ENCODE measurements around the gene TOR1A.

Gene TOR1A

DNA sequence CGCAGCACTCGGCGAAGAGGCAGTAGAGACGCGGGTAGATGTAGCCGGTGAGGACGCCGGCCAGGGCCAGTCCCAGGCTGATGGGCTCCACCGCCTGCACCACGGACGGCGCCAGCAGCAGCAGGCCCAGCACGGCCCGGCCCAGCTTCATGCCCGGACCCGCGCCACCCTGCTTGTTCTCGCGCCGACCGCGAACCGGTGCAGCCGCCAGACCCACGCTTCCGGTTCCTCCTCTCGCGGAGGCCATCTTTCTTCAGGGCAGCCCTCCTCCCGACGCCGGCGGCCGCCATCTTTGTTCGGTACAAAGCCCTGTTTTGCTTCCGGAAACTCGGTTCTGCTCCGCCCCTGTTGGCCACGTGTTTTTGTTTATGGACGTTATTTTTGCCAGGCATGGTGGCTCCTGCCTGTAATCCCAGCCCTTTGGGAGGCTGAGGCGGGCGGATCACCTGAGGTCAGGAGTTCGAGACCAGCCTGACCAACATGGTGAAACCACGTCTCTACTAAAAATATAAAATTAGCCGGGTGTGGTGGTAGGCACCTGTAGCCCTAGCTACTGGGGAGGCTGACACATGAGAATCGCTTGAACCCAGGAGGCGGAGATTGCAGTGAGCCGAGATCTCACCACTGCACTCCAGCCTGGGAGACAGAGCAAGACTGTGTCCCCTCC, at the start of gene TOR1A:
Gene TOR1A, minus strand, starts transcription at position 202 of the 667 bp plus-strand sequence. Its CDS starts 51 bp downstream, at position 151.
- DNase-seq (ENCODE audit: low read depth), result peak; percentile 75

- no peak for DNase-seq (ENCODE audit: low read depth)
These were observed 47.1 kb upstream of the TOR1A start for GRCh38 chr9:129871046-129871445.

GRCh38 chr9:129869585-129870501, 45.9 kb upstream of the TOR1A start:
- DNase-seq (ENCODE audit: low read depth), result no peak

- DNase-seq (ENCODE audit: low read depth), result no peak
These were observed 45.0 kb upstream of the TOR1A start for GRCh38 chr9:129868872-129869486.

- DNase-seq (ENCODE audit: low read depth), result no peak
These were observed 44.3 kb upstream of the TOR1A start for GRCh38 chr9:129868023-129868871.

DNA sequence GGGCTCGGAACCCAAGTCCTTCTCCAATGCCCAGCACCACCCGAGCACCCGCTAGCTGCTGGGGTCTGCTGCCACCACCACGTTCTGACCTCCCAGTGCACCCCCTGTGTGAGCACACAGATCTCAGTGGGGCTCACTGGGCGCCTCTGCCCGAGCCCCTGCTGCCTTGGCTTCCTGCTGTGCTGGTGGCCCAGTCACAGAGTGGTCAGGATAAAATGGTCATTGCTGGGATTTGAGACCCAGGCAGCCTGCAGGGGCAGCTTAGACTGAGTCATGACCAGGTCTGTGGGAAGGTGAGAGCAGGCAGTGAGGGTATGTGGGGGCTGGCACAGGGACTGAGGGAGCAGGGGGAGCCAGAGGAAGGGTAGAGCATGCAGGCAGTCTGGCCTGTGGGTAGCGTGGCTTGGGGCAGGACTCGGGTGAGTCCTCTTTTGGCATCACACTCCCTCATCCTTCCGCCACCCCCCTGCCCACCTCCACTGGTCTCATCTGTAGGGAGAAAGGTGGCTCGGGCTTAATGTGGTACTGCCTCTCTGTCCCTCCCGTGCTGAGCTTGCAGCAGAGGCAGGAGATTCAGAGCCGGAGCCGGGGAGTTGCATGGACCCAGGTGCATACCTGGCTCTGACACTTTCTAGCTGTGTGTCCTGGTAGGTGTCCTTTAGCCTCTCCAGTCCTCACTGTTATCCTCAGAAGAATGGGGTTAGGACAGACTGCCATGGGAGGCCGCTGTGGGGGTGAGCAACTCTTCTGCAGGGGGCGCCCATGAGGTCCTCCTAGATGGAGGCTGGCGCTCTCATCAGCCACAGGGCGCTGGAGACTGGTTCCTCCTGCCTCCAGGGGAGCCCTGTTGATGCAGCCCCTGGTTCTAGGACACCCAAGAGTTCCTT, 43.4 kb upstream of the TOR1A start:
- DNase-seq (ENCODE audit: low read depth), result no peak

DNA sequence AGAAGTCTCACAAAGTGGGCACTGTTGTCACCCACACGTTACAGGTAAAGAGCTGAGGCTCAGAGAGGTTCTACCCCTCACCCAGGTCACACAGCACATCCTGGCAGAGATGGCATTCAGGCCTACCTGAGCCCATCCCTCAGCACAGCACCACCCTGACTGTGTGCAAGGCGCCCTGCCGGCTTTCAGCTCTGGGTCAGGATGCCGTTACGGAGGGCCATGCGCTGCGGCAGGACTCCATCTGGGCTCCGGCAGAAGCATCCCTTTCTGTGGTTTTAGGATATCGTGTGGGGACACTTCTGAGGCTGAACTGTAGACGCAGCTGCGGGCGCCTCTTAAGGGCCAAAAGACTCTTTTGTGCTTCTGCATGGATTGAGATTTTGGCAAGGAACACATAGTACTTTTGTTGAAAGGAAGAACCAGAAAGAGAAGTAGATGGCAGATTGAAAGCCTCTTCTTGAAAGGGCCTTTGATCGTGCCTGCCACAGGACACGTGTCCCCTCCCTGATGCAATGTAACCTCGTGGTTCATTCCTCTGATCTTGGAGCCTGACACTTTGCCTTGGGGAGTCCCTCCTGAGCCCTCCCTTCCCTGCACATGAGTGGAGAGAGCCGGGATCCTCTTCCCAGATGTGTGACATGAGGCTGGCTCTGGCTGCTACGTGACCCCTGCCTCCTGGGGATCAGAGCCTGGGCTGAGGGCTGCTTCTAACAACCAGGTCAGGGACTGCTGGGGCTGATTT, 42.6 kb upstream of the TOR1A start:
- DNase-seq (ENCODE audit: low read depth), result no peak

DNA sequence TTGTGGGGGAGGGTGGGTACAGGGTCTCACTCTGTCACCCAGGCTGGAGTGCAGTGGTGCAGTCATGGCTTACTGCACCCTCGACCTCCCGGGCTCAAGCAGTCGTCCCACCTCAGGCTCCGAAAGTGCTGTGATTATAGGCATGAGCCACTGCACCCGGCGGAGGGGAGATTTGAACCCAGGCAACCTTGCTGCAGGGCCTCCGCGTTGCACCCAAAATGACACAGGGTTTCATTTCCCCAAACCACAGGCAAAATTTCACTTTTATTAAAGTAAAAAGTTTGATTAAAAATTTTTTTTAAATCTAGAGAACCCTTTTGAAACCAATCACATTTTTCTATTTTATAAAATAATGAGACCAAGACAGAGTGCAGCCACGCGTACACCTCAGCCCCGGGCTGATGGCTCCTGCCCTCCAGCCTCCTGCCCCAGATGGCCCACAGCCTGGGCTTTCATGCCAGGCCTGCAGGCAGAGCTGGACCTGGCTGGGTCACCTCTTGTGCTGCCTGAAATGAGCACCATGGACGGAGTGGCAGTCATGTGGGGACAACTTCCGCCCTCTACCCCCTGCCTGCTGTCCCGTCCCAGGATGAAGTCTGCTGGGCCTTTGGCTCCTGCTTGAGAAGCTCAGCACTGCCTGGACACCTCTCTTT, 41.9 kb upstream of the TOR1A start:
- DNase-seq (ENCODE audit: low read depth), result no peak

DNA sequence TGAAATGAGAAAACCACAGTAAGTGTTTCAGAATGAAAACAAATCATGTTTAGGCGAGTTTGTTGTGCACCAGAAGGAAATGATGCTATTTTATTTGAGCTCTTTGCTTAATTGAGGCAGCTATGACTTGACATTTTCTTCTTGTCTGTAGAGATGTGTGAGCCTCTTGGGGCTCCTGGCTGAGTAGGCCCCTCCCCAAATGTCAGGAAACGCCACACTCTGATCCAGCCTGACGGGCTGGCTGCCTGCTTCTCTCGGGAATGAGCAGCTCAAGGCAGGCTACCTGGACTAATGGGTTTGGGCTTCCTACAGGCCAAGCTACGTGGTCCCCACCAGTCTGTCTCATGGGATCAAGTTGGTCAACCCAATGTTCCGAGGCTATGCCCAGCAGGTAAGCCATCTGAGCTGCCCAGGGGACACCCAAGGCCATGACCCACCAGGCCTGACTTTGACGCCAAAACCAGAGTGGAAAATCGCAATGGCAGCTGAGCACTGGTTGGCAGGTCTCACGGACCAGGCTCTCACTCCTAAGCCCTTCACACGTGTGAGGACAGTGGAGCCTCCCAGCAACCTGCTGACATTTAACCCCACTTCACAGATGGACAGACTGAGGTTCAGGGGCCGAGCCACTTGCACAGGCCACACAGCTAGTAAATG, 41.2 kb upstream of the TOR1A start:
- no peak for DNase-seq (ENCODE audit: low read depth)

GRCh38 chr9:129863059-129863690, 39.2 kb upstream of the TOR1A start:
- DNase-seq (ENCODE audit: low read depth), result peak; percentile 35

GRCh38 chr9:129861447-129861827, 37.5 kb upstream of the TOR1A start:
- no peak for DNase-seq (ENCODE audit: low read depth)

- DNase-seq (ENCODE audit: low read depth), result no peak
These were observed 36.9 kb upstream of the TOR1A start for GRCh38 chr9:129860653-129861446.

DNA sequence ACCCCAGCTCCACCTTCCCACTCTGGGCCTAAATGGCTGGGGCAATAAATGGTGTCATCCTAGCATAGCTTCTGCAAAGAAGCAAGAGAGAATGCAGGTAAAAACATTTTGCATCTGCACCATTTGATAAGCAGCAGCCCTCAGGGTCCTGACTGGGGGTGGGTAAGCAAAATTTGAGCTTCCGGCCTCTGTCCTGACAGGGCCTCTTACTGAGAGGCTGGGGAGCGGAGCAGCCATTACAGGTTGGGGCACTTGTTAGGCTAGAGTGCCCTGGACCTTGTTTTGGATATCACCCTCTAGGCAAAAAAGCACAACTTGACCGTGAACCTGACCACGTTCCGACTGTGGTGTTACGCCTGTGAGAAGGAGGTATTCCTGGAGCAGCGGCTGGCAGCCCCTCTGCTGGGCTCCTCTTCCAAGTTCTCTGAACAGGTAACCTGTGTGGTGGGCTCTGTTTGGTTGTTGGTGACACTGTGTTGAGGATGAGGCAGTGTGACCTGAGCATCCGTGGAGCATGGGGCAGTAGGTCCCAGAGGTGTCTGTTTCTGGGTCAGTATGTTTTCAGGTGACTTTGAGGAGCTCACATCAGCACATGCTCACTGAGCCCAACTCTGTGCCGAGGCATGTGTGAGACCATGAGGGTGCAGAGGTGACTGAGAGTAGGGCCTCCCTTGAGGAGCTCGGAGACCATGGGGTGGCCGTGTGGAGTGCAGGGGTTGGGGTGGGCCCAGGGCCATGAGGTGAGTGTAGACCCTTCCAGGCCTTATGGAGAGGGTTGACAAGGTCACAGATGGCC, 34.4 kb upstream of the TOR1A start:
- no peak for DNase-seq (ENCODE audit: low read depth)

DNA sequence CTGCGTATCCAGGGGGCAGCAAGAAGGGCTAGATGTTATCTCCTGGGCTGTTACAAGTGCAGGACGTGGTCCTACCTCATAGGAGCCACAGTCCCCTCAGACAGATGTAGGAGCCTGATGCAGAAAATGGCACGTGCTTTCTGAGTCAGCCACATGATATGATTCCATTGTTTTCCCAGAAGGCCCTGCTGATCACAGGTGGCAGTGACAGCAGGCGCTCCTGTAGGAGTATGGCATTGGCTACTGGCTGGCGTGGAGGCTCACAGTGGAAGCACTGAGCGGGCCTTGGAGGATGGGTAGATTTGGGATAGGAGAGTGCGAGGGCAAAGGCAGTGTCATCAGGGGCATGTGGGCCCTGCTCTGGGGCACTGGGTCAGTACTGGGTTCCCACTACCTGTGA, 33.3 kb upstream of the TOR1A start:
- DNase-seq (ENCODE audit: low read depth), result no peak

DNA sequence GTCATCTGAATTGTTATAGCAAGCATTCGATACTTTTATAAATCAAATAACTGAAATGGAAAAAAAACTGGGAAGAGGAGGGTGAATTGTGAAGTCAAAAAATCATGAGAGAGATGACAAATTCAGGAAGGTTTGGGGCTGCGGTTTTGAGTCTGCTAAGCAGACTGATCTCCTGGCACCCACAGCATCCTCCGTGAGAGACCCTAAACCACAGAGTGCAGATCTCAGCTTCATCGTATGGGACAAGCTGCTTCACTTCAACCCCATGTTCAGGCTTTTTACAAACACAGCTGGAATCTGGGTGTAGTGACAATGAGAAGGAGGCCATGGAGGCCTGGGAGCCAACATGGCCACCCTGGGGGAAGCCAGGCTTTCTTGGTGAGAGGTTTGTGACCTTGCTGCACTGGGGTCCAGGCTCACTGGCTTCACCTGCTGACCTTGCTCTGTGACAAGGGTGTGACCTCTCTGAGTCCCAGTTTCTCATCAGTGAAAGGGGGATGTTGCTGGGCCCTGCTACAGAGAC, 30.7 kb upstream of the TOR1A start:
- DNase-seq (ENCODE audit: low read depth), result no peak

DNA sequence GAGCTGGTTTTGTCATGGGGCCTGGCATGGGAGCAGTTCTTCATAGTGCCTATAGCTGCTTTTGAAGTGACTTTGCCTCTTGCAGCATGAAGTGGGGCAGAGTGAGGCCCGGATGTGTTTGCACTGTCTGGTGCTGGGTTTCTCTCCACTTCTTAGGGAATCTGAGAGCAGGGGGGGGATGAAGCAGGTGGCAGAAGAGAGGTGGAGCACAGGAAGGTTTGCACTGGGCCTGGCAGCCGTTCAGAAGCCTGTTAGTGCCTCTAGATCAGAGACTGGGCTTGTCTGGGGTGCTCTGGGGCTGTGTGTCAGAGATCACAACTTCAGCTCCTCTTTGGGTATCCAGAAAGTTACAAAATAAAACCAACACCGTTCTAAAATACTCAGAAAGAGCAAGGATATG, 29.7 kb upstream of the TOR1A start:
- no peak for DNase-seq (ENCODE audit: low read depth)

GRCh38 chr9:129852579-129852978, 28.6 kb upstream of the TOR1A start:
- DNase-seq (ENCODE audit: low read depth), result no peak
